ENCODE results near the gene FRMD4A.

DNA sequence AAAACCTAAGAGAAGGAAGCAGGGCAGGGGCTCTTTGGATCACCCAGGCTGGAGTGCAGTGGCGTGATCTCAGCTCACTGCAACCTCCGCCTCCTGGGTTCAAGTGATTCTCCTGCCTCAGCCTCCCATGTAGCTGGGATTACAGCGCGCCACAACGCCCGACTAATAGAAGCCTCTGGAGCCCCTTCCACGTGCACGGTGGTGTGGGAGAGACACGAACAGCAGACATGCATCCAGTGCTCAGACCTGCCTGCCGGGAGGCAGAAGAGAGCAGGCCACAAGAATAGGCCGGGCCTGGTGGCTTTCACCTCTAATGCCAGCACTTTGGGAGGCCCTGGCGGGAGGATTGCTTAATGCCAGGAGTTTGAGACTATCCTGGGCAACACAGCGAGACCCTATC lies 647.7 kb downstream of the FRMD4A start:
- TF ChIP-seq RAD21 (IDR thresholded peaks at IDR 0.05; ENCODE audit: low read length): no peak
- TF ChIP-seq SMC3 (IDR thresholded peaks at IDR 0.05; ENCODE audit: low read depth, low read length): no peak
- TF ChIP-seq, protein P1, sequence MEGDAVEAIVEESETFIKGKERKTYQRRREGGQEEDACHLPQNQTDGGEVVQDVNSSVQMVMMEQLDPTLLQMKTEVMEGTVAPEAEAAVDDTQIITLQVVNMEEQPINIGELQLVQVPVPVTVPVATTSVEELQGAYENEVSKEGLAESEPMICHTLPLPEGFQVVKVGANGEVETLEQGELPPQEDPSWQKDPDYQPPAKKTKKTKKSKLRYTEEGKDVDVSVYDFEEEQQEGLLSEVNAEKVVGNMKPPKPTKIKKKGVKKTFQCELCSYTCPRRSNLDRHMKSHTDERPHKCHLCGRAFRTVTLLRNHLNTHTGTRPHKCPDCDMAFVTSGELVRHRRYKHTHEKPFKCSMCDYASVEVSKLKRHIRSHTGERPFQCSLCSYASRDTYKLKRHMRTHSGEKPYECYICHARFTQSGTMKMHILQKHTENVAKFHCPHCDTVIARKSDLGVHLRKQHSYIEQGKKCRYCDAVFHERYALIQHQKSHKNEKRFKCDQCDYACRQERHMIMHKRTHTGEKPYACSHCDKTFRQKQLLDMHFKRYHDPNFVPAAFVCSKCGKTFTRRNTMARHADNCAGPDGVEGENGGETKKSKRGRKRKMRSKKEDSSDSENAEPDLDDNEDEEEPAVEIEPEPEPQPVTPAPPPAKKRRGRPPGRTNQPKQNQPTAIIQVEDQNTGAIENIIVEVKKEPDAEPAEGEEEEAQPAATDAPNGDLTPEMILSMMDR (conservative IDR thresholded peaks at IDR 0.05; ENCODE audit: low read depth, low read length): no peak
- TF ChIP-seq BHLHE40 (IDR thresholded peaks at IDR 0.05; ENCODE audit: low read depth, low read length): no peak
- TF ChIP-seq FOS (IDR thresholded peaks at IDR 0.05; ENCODE audit: low read depth, low read length): no peak
- TF ChIP-seq RCOR1 (IDR thresholded peaks at IDR 0.05; ENCODE audit: insufficient replicate concordance, low read length): no peak
- TF ChIP-seq NFE2L2 (IDR thresholded peaks at IDR 0.05; ENCODE audit: low read depth, low read length): no peak

All from IMR-90 (cell line).